ENCODE measurements around the gene DLGAP4.
"Not testable (repeated sequence)": the region's sequence is repeated elsewhere in the genome, so short reads cannot be mapped to it uniquely, and the experiment has no call there.

DLGAP4 gene

GRCh38 chr20:36461600-36462439 lies 155.7 kb downstream of the DLGAP4 start:
- peak; percentile 38 for DNase-seq

- DNase-seq, result no peak
Measured at GRCh38 chr20:36462440-36463211, 156.5 kb downstream of the DLGAP4 start.

GRCh38 chr20:36463212-36464061 lies 157.3 kb downstream of the DLGAP4 start:
- DNase-seq, result no peak

- no peak for DNase-seq
Measured at GRCh38 chr20:36465109-36466080, 159.3 kb downstream of the DLGAP4 start.

GRCh38 chr20:36466089-36466488 lies 159.9 kb downstream of the DLGAP4 start:
- DNase-seq, result no peak

- peak; percentile 46 for DNase-seq
Measured at GRCh38 chr20:36467076-36467999, 161.2 kb downstream of the DLGAP4 start.

- no peak for DNase-seq
Measured at GRCh38 chr20:36468149-36469000, 162.2 kb downstream of the DLGAP4 start.

GRCh38 chr20:36469973-36470372 lies 163.8 kb downstream of the DLGAP4 start:
- no peak for DNase-seq

- no peak for DNase-seq
Measured at GRCh38 chr20:36471885-36472636, 165.9 kb downstream of the DLGAP4 start.

- no peak for DNase-seq
Measured at GRCh38 chr20:36472637-36473090, 166.5 kb downstream of the DLGAP4 start.

GRCh38 chr20:36473164-36473563 lies 167.0 kb downstream of the DLGAP4 start:
- no peak for DNase-seq

GRCh38 chr20:36474563-36474962 lies 168.4 kb downstream of the DLGAP4 start:
- DNase-seq, result no peak

GRCh38 chr20:36475054-36475453 lies 168.9 kb downstream of the DLGAP4 start:
- DNase-seq, result not testable (repeated sequence)

GRCh38 chr20:36477475-36477874 lies 171.3 kb downstream of the DLGAP4 start:
- no peak for DNase-seq

GRCh38 chr20:36478137-36478905 lies 172.2 kb downstream of the DLGAP4 start:
- DNase-seq, result no peak

- DNase-seq, result no peak
Measured at GRCh38 chr20:36479938-36480337, 173.8 kb downstream of the DLGAP4 start.

- no peak for DNase-seq
Measured at GRCh38 chr20:36480456-36481048, 174.4 kb downstream of the DLGAP4 start.
